NAMALWA (cell line): ENCODE data around the gene ANKRD39.
"Not testable (repeated sequence)": the region's sequence is repeated elsewhere in the genome, so short reads cannot be mapped to it uniquely, and the experiment has no call there.

Experiments used
- DNase-seq: peaks from one replicate; pipeline ENCODE4 v3.0.0-alpha.2; 2015; ENCODE audit warnings: low spot score

Gene ANKRD39

DNA sequence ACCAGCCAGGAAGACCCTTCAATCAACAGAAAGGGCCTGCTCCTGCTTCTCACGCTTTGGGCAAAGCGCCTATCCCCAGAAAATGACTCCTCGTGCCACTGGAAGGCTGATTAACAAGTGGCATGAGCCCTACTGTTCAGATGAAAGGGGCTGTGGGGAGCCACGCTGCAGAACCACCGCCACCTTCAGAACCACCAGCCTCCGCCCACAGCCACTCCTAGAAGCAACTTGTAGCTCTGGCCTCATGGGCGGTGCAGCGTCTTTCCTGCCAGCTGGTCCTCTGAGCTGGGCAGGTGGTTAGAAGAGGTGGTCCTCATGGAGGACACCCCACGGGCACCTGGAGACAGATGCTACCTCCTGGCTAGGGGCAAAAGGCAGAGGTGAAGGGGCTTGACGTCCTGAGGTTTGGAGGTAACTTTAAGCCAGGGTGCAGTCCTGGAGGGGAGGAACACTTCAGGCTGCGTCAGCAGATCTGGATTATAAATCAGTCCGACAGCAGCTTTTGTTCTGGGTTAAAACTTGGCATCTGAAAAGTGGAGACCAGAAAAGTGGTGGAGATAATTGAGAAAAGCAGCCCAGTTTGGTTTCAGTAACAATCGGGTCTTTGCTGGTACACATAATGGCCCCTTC lies 12.9 kb upstream of the ANKRD39 start:
- no peak for DNase-seq

GRCh38 chr2:96869822-96870625 lies 12.2 kb upstream of the ANKRD39 start, which contains the start of gene SEMA4C:
Gene SEMA4C, minus strand, starts transcription at chr2:96870080. Its CDS starts 2,194 bp downstream, at chr2:96867886.
- DNase-seq = no peak

DNA sequence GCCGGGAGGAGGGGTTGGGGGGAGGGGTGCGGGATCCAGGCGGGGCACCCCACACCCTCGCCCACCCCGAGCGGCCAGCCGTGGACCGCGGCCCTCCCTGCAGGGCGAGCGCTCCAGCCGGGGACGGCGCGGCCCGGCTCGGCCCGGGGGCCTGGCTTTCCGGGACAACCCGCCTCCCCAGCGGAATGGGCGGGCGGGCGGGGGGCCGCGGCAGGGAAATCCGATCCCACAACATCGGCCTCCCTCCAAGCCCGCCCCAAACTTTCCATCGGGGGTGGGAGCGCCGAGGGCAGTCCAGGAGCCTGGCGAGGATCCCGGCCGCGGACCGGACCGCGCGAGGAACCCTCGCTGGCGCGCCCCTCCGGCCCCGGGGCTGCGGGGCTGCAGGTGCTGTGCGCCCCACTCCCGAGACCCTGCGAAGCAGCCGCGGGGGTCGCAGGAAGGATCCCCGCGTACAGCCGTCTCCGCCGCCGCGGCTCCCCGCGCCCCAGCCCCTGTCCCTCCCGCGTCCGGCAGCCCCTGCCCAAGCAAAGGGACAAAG lies 11.5 kb upstream of the ANKRD39 start:
- DNase-seq = no peak

GRCh38 chr2:96868555-96869280 lies 10.9 kb upstream of the ANKRD39 start:
- no peak for DNase-seq

DNA sequence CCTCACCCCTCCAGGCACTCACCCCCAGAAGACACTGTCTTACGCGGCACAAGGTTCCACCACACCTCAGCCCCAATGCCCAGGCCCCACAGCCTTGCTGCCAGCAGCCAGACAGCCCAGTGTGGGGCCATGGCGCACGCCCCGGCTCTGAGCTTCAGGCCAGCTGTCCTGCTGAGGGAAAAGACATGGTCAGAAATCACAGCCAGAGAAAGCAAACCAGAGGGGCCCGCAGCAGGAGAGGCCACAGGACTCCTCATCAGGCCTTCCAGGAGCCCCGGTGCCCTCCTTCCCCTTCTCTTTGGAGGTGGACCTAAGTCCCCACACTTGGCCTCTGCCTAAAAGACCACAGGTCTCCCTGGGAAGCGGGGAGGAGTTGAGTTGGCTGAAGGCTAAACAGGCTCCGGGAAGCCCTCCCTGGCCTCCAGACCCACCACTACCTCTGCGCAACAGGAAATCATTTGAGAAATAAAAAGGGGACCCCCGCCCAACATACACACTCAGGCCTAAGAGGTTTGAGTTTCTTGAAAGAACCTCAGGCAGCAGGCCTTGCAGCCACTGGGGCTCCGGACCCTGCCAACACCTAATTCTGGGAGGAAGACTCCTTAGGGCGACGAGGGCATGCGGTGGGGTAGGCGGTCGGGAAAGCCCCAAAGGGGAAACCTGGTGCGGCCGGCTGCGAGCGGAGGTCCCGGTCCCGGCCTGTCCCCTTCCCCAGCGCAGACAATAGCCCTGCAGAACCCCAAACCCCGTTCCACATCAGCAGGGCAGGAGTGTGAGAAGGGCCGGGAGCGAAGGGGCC lies 10.1 kb upstream of the ANKRD39 start:
- DNase-seq = no peak

- DNase-seq = no peak
These were observed 9.4 kb upstream of the ANKRD39 start for GRCh38 chr2:96866986-96867755.

DNA sequence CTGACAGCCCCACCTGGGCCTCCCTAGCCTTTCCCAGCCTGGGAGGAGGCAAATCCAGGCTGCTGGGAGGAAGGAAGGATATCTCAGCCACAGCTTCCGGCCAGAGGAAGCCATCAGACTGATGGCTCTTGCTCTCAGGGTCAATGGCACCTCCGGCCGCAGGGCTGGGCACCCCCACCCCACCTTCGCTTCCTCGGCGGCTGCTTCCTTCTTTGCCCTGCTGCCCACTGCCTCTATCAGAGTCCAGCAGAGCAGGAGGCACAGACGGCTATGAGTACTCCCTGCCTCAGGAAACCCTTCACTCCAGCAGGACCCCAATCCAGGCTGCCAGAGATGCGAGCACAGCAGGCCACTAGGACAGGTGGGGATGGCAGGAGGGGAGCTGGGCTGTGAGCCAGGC lies 8.8 kb upstream of the ANKRD39 start:
- DNase-seq = no peak

DNA sequence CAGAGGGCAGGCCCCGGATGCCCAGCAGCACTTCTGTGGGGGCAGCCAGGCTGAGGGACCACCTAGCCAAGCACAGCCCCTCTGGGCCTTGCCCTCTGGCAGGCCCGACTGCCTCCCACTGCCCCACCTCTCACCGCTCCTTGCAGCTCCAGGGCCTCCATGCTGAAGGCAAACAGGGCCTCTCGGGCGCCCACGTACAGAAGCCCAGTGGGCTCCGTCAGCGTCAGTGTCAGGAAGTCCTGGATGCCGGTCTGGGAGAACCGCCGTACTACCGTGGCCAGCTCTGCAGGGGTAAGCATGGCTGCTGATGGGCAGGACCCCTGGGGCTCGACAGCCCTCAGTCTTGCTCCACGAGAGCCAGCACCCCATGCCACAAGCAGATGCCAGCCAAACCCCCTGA lies 8.3 kb upstream of the ANKRD39 start:
- DNase-seq = no peak

GRCh38 chr2:96865654-96866053 lies 7.8 kb upstream of the ANKRD39 start:
- DNase-seq = no peak

DNA sequence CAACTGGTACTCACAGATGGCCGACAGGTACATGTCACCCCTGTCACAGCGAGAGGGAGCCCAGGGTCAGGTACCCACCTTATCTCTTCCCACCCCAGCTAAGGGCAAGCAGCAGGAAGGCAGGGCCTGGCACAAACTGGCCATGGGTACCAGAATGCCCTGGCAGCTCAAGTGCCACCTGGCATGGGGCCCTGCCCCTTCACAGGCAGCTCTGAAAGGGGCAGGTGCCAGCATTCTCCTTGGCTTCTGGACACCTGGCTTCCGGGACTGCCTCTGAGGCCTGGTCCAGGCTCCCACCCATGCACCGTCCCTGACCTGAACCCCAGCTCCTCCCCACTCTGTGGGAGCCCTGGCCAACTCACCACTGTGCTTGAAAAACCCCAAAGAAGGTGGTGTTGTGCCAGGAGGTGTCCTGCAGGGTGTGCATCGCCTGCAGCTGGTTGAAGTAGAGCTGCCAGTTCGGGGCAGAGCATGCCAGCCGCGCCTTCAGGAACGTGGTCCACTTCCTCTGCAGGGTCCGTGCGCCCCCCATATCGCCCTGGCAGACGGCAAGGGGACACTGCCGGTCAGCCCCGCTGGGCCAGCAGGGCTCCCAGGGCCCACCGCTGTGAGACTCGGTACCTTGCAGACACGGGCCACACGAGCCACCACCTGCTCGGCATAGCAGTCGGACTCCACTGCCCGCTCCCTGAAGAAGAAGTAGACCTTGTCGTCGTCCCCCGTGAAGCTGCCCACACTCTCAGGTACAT lies 6.7 kb upstream of the ANKRD39 start:
- no peak for DNase-seq

DNA sequence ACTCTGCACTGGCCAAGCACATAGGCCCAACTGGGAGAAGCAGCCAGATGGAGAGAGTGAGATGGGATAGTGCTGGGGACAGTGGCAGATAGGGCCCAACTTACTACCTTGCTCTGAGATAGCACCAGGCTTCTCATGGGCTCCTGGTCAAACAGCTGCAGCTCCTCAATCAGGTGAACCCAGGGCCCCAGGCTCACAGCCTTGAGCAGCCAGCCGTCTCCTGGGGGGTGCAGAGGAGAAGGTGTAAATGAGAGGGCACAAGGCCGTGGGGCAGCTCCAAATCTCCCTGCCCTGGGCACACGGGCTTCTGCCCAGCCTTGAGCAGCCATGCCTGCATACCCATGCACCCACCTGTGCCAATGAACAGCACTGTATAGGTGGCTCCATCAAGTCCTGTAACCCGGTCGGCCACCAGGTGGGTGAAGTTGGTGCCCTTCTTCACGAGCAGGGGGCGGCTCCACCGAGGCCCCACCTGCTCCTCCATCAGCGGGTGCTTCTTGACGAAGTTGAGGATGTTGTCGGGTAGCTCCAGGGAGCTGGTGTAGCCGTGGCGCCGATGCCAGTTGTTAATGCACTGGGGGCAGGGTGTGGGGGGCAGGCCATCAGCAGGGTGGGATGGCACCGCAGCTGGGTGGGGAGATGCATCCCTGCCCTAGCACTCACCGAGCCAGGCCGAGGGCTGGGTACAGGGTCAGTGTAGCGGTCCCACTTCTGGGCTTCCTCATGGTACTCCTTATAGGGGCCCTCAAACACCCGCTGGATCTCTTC lies 5.9 kb upstream of the ANKRD39 start:
- DNase-seq = no peak

DNA sequence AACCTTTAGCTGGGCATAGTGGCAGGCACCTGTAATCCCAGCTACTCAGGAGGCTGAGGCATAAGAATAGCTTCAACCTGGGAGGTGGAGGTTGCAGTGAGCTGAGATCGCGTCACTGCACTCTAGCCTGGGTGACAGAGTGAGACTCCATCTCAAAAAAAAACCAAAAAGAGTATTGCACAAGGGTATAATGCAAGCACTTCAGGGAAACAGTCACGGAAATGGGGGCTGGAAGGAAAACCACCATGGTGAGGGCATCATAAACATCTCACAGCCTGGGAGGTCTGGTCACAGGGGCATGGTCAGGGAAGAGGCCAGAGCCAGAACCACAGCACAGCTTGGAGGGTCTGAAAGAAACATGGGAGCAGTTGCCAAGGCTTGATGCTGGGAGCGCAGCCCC lies 5.2 kb upstream of the ANKRD39 start:
- not testable (repeated sequence) for DNase-seq

DNA sequence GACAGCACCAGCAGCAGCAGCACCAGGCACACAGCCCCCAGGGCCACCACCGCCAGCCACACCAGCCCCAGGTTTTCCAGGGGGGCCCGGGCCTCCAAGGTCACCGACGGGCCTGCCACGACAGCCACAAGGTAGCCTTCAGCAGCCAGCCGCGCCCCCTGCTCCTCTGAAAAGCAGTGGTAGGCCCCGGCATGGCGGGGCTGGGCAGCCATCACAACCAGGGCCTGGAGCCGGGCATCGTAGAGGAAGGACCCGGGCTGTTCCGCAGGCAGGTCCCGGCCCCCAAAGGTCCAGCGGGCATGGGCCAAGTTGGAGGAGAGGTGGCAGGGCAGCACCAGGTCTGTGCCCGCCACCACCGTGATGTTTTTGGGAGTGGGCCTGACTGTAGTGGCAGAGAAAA lies 3.3 kb upstream of the ANKRD39 start:
- DNase-seq = no peak

DNA sequence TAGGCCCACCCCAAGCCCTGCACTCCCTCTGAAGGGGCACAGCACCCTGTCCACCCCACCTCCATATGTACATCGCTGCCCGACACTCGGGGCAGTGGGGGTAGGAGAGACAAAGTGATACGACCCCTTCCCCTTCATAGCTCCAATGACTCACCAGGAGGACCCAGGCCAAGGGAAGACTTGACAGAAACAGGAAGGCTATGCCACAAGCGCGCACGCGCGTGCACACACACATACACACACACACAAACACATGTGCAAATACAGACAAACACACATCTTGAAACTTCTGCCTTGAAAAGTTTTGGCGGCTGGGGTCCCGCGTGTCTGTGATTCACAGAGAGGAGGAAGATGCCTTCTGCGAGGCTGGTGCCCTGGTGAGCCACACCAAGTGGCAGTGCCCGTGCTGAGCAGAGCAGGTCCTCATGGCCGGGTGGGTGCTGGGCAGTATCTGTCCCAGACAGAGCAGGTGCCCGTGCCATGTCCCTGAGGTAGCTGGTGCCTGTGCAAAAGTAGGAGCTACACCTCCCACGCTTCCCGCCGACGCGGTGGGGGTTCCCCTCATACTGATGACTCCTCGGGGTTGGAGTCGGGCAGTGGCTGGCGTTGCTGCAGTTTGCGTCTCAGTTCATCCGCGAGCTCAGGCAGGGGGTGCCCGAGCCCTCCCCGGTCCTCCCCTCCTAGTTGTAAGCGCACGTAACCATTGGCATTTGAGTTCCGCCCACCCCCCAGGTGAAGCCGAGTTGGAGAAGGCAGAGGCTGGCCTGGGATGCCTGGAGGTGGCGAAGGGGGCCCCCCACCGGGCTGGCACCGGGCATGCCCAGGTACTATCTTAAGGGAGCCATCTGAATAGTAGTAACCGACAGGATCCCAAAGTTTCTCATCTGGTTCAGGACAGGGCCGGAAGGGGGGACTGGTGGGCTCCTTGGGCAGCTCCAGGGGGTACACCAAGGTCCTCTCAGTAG lies 2.5 kb upstream of the ANKRD39 start:
- no peak for DNase-seq

- no peak for DNase-seq
These were observed 1.9 kb upstream of the ANKRD39 start for GRCh38 chr2:96859681-96860064.

GRCh38 chr2:96859099-96859649 lies 1.4 kb upstream of the ANKRD39 start:
- no peak for DNase-seq

DNA sequence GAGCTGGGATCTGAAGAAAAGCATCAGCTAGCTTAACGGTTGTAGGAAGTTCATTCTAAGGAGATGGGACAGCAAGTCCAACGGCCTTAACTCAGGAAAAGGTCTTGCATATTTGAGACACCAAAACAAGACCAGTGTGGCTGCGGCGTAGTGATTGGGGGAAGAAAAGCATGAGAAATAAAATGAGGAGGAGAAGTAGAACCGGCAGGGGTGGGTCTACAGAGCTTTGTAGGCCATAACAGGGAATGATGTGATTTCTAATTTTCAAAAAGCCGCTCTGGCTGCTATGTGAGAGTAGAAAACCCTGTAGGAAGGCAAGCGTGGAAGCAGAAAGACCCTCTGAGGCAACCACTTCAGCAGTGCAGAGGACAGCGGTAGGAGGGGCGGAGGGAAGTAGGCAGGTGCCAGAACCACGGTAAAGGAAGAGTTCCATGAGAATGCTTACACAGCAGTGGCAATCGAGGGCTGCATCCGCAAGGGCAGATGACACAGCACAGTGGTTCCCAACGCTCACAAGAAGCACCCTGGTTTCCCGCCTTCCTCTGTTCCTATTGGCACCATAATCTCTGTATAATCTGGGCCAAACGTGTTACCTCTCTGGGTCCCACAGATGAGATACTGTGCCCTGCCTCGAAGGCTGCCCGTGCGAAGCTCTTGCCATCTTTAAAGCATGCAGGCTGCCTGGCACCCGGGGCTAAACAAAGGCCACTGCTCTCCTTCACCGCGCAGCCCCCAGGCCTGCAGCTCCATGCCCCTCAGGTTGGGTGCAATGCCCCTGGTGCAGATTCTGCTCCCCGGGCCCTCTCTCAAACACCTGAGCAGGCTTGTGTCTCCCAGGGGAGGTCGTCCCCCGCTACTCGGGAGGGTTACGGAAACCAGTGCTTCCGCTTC lies 795 bp downstream of the ANKRD39 start:
- peak; percentile 63 for DNase-seq
